Measurements from ENCODE around the gene GAB2. TPM values are rescaled to one million over a fixed set of nuclear protein-coding genes. Genes with fewer than 3 reads are reported as not detected.

The GAB2 gene
- polyA plus RNA-seq, 3 donors: 2.8 to 39.4 (median 4.4) TPM

DNA sequence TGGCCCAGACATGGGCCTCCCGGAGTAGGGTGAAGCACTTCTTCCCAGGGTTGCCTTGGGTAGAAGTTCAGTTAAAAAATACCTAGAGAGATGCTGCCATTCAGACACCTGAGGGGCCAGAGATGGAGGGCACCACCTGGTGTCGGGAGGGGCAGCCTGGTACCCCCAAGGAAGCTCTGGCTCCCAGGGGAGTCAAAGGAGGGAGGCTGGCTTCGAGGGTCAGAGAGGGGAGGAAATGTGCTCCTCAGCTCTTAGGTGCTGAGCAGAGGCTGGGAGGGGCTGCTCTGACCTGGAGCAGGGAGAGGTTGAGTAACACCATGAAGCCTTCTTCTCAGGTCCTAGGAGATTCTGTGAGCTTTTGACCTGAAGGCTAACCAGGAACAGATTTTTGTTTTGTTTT, 227.8 kb downstream of the GAB2 start:
- H3K9me3 Mint-ChIP-seq: peaks cover 0 to 3% (median 0%) of the 10 kb centered on the region in 7 donors
- WGBS (ENCODE audit: insufficient coverage): 61% methylated on average over 2 of the region's 3 CpGs

GRCh38 chr11:78189174-78189724, 228.4 kb downstream of the GAB2 start:
- Histone ChIP-seq H4K20me1 (ENCODE audit: insufficient read depth, low read length) (peaks cover 8% of the 10 kb centered on the region), H2AFZ (ENCODE audit: insufficient read depth, low read depth, low read length, poor library complexity, severe bottlenecking) (peak overlapping the region; percentile 96), H3K4me1 (ENCODE audit: control insufficient read depth in 1 of 2, insufficient read depth in 2 of 2, low read length in 2 of 2) (peaks cover 42 to 54% of the 10 kb centered on the region in 2 donors), H3K27ac (ENCODE audit: low read depth in 1 of 2, low read length in 2 of 2) (peak overlapping the region in 1 of 2 donors; percentile 85), H3K4me3 (replicated peaks in 1 of 3; ENCODE audit: low read depth in 2 of 3, low read length in 3 of 3) (peak overlapping the region; percentile 77 to 96 (median 94)), H3K27me3 (ENCODE audit: control insufficient read depth in 2 of 2, insufficient read depth in 2 of 2, low read length in 2 of 2) (no peaks in the 10 kb centered on the region), H3K36me3 (replicated peaks in 1 of 2; ENCODE audit: control insufficient read depth in 1 of 2, insufficient read depth in 2 of 2, low read length in 2 of 2) (peaks cover 5 to 6% of the 10 kb centered on the region in 2 donors), H3K9ac (ENCODE audit: insufficient read depth, low read length, poor library complexity, severe bottlenecking) (peak overlapping the region; percentile 78), H3K9me3 (replicated peaks in 1 of 2; ENCODE audit: control insufficient read depth in 1 of 2, insufficient read depth in 1 of 2, low read length in 2 of 2) (no peaks in the 10 kb centered on the region), H3K79me2 (ENCODE audit: insufficient read depth, low read length) (peaks cover 38% of the 10 kb centered on the region), H3K4me2 (replicated peaks; ENCODE audit: extremely low read depth, low read length, poor library complexity, severe bottlenecking) (peak overlapping the region; percentile 99)
- peak overlapping the region in 6 of 7 donors; percentile 43 to 82 (median 61) for H3K27ac Mint-ChIP-seq
- H3K27me3 Mint-ChIP-seq (ENCODE audit: low read depth in 3 of 3): peaks cover 0 to 3% (median 0%) of the 10 kb centered on the region in 3 donors
- intact Hi-C loops (cut with micrococcal nuclease): loop anchor here in 1 of 2 donors (5.0 kb wide), 1 partner anchor 52 kb away; the partner anchor contains the start of gene ALG8
- TF ChIP-seq, protein P1, sequence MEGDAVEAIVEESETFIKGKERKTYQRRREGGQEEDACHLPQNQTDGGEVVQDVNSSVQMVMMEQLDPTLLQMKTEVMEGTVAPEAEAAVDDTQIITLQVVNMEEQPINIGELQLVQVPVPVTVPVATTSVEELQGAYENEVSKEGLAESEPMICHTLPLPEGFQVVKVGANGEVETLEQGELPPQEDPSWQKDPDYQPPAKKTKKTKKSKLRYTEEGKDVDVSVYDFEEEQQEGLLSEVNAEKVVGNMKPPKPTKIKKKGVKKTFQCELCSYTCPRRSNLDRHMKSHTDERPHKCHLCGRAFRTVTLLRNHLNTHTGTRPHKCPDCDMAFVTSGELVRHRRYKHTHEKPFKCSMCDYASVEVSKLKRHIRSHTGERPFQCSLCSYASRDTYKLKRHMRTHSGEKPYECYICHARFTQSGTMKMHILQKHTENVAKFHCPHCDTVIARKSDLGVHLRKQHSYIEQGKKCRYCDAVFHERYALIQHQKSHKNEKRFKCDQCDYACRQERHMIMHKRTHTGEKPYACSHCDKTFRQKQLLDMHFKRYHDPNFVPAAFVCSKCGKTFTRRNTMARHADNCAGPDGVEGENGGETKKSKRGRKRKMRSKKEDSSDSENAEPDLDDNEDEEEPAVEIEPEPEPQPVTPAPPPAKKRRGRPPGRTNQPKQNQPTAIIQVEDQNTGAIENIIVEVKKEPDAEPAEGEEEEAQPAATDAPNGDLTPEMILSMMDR (IDR thresholded peaks at IDR 0.05): no peak
- no peak for DNase-seq
- peaks cover 0 to 3% (median 0%) of the 10 kb centered on the region in 7 donors for H3K9me3 Mint-ChIP-seq
- H3K36me3 Mint-ChIP-seq: peaks cover 27 to 31% of the 10 kb centered on the region in 2 donors
- WGBS (ENCODE audit: insufficient coverage): 83% methylated on average over 7 of the region's 18 CpGs
- peak overlapping the region; percentile 96 to 97 for H3K4me3 Mint-ChIP-seq
- H3K4me1 Mint-ChIP-seq: peaks cover 57% of the 10 kb centered on the region

More for the DNA sequence above, 227.8 kb downstream of the GAB2 start:
- Histone ChIP-seq H4K20me1 (ENCODE audit: insufficient read depth, low read length) (peaks cover 8% of the 10 kb centered on the region), H2AFZ (ENCODE audit: insufficient read depth, low read depth, low read length, poor library complexity, severe bottlenecking) (no peak overlapping the region), H3K79me2 (ENCODE audit: insufficient read depth, low read length) (peaks cover 38% of the 10 kb centered on the region), H3K27ac (ENCODE audit: low read depth in 1 of 2, low read length in 2 of 2) (no peak overlapping the region), H3K4me1 (ENCODE audit: control insufficient read depth in 1 of 2, insufficient read depth in 2 of 2, low read length in 2 of 2) (peaks cover 42 to 54% of the 10 kb centered on the region in 2 donors), H3K4me2 (replicated peaks; ENCODE audit: extremely low read depth, low read length, poor library complexity, severe bottlenecking) (peak overlapping the region; percentile 99), H3K9me3 (replicated peaks in 1 of 2; ENCODE audit: control insufficient read depth in 1 of 2, insufficient read depth in 1 of 2, low read length in 2 of 2) (no peaks in the 10 kb centered on the region), H3K36me3 (replicated peaks in 1 of 2; ENCODE audit: control insufficient read depth in 1 of 2, insufficient read depth in 2 of 2, low read length in 2 of 2) (peaks cover 5 to 6% of the 10 kb centered on the region in 2 donors), H3K27me3 (ENCODE audit: control insufficient read depth in 2 of 2, insufficient read depth in 2 of 2, low read length in 2 of 2) (no peaks in the 10 kb centered on the region), H3K4me3 (replicated peaks in 1 of 3; ENCODE audit: low read depth in 2 of 3, low read length in 3 of 3) (peak overlapping the region in 1 of 3 experiments; percentile 96), H3K9ac (ENCODE audit: insufficient read depth, low read length, poor library complexity, severe bottlenecking) (no peak overlapping the region)
- no peak for DNase-seq
- H3K4me1 Mint-ChIP-seq: peaks cover 57% of the 10 kb centered on the region
- intact Hi-C loops (cut with micrococcal nuclease): loop anchor here (5.0 kb wide), 1 partner anchor 53 kb away; the partner anchor contains the start of gene ALG8 (in 2 of the 2)
- H3K27ac Mint-ChIP-seq: peak overlapping the region in 6 of 7 donors; percentile 13 to 78 (median 44)
- H3K36me3 Mint-ChIP-seq: peaks cover 31 to 32% of the 10 kb centered on the region in 2 donors
- TF ChIP-seq, protein P1 (IDR thresholded peaks at IDR 0.05): no peak
- H3K4me3 Mint-ChIP-seq: peak overlapping the region; percentile 96 to 97
- H3K27me3 Mint-ChIP-seq (ENCODE audit: low read depth in 3 of 3): peaks cover 0 to 3% (median 1%) of the 10 kb centered on the region in 3 donors

Data from CD14-positive monocyte (primary cell).